NCI-H146 treated with DMSO at 0.1 percent for 48 hours (cell line): Measurements from ENCODE around the gene SETX.
"Not testable (repeated sequence)": the region's sequence is repeated elsewhere in the genome, so short reads cannot be mapped to it uniquely, and the experiment has no call there.

ENCODE experiments used
- DNase-seq: peaks from one replicate; lab custom pipeline; 2025; ENCODE audit not compliant: unreplicated experiment; lab: John Stamatoyannopoulos, UW

The SETX gene

DNA sequence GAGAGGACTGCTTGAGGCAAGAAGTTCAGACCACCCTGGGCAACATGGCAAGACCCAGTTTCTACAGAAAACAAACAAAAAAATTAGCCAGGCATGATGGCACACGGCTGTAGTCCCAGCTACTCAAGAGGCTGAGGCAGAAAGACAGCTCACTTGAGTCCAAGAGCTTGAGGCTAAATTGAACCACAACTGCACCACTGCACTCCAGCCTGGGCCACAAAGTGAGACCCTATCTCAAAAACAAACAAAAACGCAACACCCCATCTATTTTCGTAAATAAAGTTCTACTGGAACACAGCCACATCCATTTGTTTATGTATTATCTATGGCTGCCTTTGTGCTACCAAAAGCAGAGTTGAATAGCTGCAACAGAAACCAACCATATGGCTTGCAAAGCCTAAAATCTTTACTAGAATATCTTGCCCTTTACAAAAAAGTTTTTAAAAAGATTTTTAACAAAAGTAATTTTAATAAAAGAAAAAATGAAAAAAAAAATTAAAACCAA, 67.5 kb downstream of the SETX start:
- DNase-seq, result no peak

GRCh38 chr9:132283863-132284262, 70.9 kb downstream of the SETX start:
- no peak for DNase-seq

DNA sequence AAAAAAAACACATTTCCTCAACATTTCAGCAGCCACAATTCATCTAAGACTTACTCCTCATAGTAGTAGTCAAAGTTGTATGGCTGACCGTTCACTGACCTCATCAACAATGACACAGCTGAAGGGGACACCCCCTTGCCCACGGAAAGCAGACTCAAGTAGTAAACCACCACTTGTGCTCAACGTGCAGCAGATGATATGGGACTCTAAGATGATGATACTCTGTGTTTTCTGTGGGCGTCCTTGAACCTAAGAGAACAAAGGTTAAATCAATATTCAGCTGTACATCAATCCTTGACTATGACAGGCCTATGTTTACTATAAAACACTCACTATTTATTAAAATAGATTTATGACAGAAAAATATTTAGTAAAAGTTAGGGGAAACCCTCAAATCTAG, 71.6 kb downstream of the SETX start:
- no peak for DNase-seq

GRCh38 chr9:132274861-132275260, 79.9 kb downstream of the SETX start:
- DNase-seq, result no peak

- DNase-seq, result not testable (repeated sequence)
These were observed 84.9 kb downstream of the SETX start for GRCh38 chr9:132269704-132270516.

DNA sequence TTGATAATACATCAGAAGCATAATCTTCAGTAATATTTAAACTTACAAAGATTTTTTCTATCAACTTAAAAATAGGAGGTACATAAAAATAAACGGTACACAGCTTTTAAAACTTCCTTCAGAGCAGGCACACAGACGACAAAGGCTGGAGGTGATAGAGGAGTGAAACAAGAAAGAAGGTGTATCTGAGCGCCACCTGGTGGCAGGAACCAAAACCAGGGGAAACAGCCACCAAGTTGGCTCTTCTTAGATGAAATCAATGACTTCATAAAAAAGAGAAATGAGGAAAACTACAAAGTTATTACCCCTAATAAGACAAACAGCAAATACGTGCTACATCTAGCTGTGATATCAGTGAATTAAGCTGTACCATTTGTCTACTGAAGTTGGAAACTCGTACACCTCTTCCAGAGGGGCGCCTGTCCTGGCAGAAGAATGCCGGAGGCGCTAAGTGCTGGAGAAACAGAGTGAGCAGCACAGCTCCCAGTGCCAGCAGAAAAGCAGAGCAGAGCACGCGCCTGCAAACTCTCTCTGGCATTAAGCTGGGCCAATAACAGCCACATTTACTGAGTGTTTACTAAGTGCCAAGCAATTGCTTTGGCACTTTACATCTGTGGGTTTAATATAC, 85.9 kb downstream of the SETX start:
- DNase-seq, result peak; percentile 24

DNA sequence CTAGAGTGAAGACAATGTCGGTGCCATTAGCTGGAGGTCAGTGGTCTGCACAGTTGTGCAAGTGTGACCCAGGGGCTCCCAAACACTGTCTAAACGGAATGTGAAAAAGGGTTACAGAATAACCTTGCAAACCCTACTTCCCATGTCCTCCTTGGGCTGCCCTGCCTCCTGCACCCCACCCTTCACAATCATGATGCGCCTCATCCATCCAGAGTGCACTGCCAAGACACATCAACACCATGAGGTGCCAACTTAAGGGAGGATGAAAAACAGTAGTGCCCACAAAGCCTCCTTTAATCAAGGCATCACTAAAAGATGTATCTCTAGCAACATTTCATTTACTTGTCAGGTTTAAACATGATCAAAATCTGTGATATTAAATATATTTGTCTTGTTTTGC, 87.1 kb downstream of the SETX start:
- DNase-seq, result no peak

GRCh38 chr9:132266017-132266416, 88.8 kb downstream of the SETX start:
- no peak for DNase-seq

GRCh38 chr9:132260846-132261245, 93.9 kb downstream of the SETX start:
- DNase-seq, result no peak

- DNase-seq, result no peak
These were observed 104.2 kb downstream of the SETX start for GRCh38 chr9:132250324-132251262.

- no peak for DNase-seq
These were observed 105.1 kb downstream of the SETX start for GRCh38 chr9:132249690-132250089.

- no peak for DNase-seq
These were observed 105.7 kb downstream of the SETX start for GRCh38 chr9:132249123-132249522.

- no peak for DNase-seq
These were observed 106.8 kb downstream of the SETX start for GRCh38 chr9:132247942-132248341.

GRCh38 chr9:132245465-132245864, 109.3 kb downstream of the SETX start:
- no peak for DNase-seq

- DNase-seq, result no peak
These were observed 110.0 kb downstream of the SETX start for GRCh38 chr9:132244582-132245455.

DNA sequence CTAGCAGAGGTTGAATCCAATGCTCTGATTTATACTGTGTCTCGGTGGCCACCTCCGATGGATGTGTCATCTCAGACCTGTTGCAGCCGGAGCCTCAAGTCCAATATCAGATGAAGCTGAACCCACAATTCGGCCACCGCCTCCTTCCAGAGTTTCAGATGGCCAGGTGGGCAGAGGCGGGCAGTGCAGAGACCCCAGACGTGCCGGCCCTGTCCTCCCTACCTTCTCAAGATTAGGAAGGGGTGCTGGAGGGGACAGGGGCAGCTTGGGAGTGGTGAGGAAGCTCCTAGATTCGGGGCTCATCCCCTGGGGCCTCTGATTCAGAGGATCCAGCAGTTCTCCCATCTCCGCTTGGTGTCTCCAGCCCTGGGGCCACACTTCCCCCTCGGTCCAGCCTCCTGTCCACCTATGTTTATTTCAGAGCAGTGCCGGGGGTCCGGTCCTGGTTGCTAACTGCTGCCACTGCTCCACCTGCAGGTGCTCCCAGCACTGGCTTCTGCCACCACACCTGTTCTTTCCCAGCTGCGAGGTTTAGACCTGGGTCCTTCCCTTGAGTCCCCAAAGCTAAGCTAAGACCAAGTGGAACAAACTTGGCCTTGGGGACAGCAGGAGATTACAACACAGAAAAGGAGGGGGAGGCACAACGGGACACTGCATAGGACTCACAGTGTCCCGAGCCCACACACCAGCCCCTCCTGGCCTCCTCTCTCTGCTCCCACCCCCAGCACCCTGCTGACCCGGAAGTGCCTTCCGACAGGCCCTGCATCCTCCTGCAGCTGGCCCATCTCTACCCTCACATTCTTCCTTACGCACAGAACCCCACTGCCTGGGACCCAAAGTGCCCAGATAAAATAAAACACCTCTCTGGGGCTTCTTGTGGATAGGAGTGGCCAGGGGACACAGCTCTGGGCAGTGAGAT, 111.4 kb downstream of the SETX start:
- DNase-seq, result no peak

DNA sequence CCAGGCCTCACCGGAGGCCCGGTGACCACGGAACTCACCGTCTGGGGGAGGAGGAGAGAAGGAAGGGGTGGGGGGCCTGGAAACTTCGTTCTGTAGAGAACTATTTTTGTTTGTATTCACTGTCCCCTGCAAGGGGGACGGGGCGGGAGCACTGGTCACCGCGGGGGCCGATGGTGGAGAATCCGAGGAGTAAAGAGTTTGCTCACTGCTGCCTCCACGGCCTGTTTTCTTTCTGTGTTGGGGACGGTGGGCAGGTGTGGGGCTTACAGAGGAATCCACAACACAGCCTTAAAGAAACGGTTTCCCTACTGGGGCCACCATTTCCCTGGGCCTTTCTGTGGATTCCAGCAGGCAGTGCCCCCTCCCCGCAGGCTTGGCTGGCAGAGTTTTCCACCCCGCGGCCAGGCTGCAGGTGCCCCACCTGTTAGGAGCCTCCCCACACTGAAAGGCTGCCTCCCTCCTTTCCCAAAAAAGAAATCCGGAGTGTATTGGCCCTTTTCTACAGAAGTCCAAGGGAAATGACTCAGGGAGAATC, 112.1 kb downstream of the SETX start:
- no peak for DNase-seq

- DNase-seq, result no peak
These were observed 112.8 kb downstream of the SETX start for GRCh38 chr9:132241840-132242620.
